H1 (cell line): ENCODE results near the gene ATP6V1E1.

Experiments
- BCL11A ChIP-seq, 2 experiments: IDR thresholded peaks; one replicate each; pipeline ENCODE4 v1.6.1; 2011; ENCODE audit warnings: low read depth in 2 of 2, low read length in 2 of 2, mild to moderate bottlenecking in 2 of 2
- KDM1A ChIP-seq: fragments of 200-600, 300-600 bp; sonication (generic); IDR thresholded peaks from 2 replicates; pipeline ENCODE4 v1.7.1; 2016; ENCODE audit warnings: mild to moderate bottlenecking, low read length, borderline replicate concordance
- POLR2A ChIP-seq, 2 experiments: IDR thresholded peaks; 1 replicate in 1 of 2; 2 replicates in 1 of 2; pipeline ENCODE4 v1.6.1; 2011; ENCODE audit warnings: low read depth in 2 of 2, low read length in 2 of 2, mild to moderate bottlenecking in 2 of 2; ENCODE audit errors: control extremely low read depth in 1 of 2
- SIN3A ChIP-seq, 2 experiments: IDR thresholded peaks in 1 of 2; conservative IDR thresholded peaks in 1 of 2; 2 replicates each; pipeline ENCODE4 v1.6.1; 2011 to 2012; ENCODE audit warnings: low read length in 2 of 2, improper control_type of control experiment in 1 of 2, low read depth in 1 of 2, mild to moderate bottlenecking in 1 of 2
- TF ChIP-seq, protein P1 (sequence below), 3 experiments: IDR thresholded peaks; 1 replicate in 2 of 3; 2 replicates in 1 of 3; pipeline versions ENCODE4 v1.5.1 to v1.6.1; 2011; ENCODE audit warnings: low read length in 3 of 3, mild to moderate bottlenecking in 3 of 3, inconsistent platforms in 2 of 3, low read depth in 1 of 3, moderate library complexity in 1 of 3; ENCODE audit not compliant: insufficient read depth in 1 of 3; ENCODE audit errors: control extremely low read depth in 1 of 3

DNA sequence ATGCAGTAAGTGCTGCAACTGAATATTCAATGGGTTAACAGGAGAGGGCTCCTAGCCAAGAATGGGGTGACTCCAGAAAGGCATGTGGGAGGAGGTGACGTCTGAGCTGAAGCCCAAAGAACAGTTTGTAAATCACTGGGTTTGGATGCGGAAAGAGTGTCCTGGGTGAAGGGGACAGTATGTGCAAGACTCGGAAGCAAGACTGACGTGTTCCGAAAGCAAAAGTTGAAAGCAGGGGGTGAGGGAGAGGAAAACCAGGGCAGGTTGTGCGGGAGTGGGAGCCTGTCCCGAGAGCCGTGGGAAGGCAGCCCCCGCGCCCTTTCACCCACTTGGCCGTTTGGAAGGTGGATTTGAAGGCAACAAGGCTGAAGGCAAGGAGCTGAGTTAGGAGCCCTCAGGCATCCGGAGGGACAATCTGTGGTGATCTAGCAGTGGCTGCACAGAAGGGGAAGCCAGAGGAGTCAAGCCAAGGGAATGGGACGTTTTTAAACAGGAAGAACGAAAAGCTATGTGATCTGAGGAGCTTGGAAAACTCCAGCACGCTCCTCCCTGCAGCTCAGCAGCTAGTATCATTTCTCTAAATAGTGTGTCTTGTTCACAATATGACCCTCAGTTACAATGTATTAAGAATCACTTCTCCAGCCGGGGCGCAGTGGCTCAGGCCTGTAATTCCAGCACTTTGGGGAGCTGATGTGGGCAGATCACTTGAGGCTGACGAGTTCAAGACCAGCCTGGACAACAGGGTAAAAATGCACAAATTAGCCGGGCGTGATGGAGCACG, 57.5 kb downstream of the ATP6V1E1 start:
- TF ChIP-seq BCL11A (IDR thresholded peaks at IDR 0.05; ENCODE audit: low read depth in 2 of 2, low read length in 2 of 2) (no peak), POLR2A (IDR thresholded peaks at IDR 0.05; ENCODE audit: control extremely low read depth in 1 of 2, low read depth in 2 of 2, low read length in 2 of 2) (no peak), KDM1A (no peak), SIN3A (conservative IDR thresholded peaks at IDR 0.05 in 1 of 2, IDR thresholded peaks at IDR 0.05 in 1 of 2; ENCODE audit: low read depth in 1 of 2, low read length in 2 of 2) (no peak)
- TF ChIP-seq, protein P1, sequence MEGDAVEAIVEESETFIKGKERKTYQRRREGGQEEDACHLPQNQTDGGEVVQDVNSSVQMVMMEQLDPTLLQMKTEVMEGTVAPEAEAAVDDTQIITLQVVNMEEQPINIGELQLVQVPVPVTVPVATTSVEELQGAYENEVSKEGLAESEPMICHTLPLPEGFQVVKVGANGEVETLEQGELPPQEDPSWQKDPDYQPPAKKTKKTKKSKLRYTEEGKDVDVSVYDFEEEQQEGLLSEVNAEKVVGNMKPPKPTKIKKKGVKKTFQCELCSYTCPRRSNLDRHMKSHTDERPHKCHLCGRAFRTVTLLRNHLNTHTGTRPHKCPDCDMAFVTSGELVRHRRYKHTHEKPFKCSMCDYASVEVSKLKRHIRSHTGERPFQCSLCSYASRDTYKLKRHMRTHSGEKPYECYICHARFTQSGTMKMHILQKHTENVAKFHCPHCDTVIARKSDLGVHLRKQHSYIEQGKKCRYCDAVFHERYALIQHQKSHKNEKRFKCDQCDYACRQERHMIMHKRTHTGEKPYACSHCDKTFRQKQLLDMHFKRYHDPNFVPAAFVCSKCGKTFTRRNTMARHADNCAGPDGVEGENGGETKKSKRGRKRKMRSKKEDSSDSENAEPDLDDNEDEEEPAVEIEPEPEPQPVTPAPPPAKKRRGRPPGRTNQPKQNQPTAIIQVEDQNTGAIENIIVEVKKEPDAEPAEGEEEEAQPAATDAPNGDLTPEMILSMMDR (IDR thresholded peaks at IDR 0.05; ENCODE audit: control extremely low read depth in 1 of 3, insufficient read depth in 1 of 3, low read depth in 1 of 3, low read length in 3 of 3) = no peak
